ENCODE measurements around the gene EBF4.

The EBF4 gene

GRCh38 chr20:2709205-2709981 is 16.8 kb downstream of the EBF4 start:
- intact Hi-C loops (cut with DNase I; ENCODE audit: low total_unique reads) = no loop called here
- no peaks in the 10 kb centered on the region for H3K27me3 ChIP-seq
- H3K36me3 ChIP-seq = peaks cover 0 to 14% (median 0%) of the 10 kb centered on the region in 3 donors
- TF ChIP-seq, protein P1, sequence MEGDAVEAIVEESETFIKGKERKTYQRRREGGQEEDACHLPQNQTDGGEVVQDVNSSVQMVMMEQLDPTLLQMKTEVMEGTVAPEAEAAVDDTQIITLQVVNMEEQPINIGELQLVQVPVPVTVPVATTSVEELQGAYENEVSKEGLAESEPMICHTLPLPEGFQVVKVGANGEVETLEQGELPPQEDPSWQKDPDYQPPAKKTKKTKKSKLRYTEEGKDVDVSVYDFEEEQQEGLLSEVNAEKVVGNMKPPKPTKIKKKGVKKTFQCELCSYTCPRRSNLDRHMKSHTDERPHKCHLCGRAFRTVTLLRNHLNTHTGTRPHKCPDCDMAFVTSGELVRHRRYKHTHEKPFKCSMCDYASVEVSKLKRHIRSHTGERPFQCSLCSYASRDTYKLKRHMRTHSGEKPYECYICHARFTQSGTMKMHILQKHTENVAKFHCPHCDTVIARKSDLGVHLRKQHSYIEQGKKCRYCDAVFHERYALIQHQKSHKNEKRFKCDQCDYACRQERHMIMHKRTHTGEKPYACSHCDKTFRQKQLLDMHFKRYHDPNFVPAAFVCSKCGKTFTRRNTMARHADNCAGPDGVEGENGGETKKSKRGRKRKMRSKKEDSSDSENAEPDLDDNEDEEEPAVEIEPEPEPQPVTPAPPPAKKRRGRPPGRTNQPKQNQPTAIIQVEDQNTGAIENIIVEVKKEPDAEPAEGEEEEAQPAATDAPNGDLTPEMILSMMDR (IDR thresholded peaks at IDR 0.05) = no peak
- no peak for DNase-seq
- no peak overlapping the region for H3K4me3 ChIP-seq
- no peaks in the 10 kb centered on the region for H3K9me3 ChIP-seq
- H3K4me1 ChIP-seq = no peaks in the 10 kb centered on the region
- H3K27ac ChIP-seq = no peak overlapping the region

DNA sequence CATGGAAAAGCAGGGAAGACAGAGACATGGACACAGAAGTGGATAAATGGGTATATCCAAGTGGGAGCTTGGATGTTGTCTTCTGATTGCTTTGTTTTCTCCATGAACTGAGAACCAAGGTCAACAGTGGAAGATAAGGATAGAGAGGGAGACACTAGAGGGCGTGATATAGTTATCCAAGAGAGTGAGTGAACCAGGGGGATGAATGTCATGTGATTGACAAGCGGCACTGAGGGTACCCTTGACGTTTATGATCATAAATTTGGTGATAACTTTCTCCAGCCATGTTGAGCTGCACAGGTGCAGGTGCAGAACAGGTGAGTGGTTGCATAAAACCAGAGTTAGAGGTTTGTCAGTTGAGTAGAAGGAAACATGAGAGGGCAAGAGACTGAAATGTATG is 20.7 kb downstream of the EBF4 start:
- Histone ChIP-seq H3K4me3 (no peak overlapping the region), H3K36me3 (peaks cover 0 to 13% (median 0%) of the 10 kb centered on the region in 3 donors), H3K27me3 (no peaks in the 10 kb centered on the region), H3K27ac (no peak overlapping the region), H3K9me3 (peaks cover 0 to 17% (median 11%) of the 10 kb centered on the region in 3 donors), H3K4me1 (no peaks in the 10 kb centered on the region)
- TF ChIP-seq, protein P1 (IDR thresholded peaks at IDR 0.05) = peak in 1 of 2 experiments; percentile 15
- intact Hi-C loops (cut with DNase I; ENCODE audit: low total_unique reads) = no loop called here
- DNase-seq = no peak

- TF ChIP-seq, protein P1 (IDR thresholded peaks at IDR 0.05) = no peak
- Histone ChIP-seq H3K27me3 (no peaks in the 10 kb centered on the region), H3K27ac (no peak overlapping the region), H3K9me3 (no peaks in the 10 kb centered on the region), H3K4me1 (no peaks in the 10 kb centered on the region), H3K36me3 (peaks cover 0 to 6% (median 0%) of the 10 kb centered on the region in 3 donors), H3K4me3 (no peak overlapping the region)
- intact Hi-C loops (cut with DNase I; ENCODE audit: low total_unique reads) = no loop called here
- no peak for DNase-seq
Observed at GRCh38 chr20:2729251-2729713, 36.7 kb downstream of the EBF4 start.

DNA sequence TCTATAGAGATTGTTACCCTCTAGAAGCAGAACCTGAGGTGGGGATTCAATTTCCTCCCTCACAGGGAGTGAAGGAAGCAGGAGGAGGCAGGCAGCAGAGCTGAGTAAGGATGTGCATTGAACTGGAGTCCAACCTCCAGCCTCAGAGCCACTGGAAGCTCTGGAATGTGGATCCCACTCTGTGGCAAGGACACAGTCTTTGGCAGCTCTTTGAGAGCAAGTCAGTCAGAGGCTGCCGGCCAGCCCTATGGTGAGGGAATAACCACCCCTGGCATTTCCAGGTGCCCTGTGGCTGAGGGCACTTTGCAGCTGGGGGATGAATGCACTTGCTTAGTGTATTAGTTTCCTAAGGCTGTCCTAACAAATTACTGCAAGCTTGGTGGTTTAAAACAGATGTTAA is 37.2 kb downstream of the EBF4 start:
- TF ChIP-seq, protein P1 (IDR thresholded peaks at IDR 0.05) = no peak
- no peaks in the 10 kb centered on the region for H3K4me1 ChIP-seq
- DNase-seq = no peak
- H3K4me3 ChIP-seq = no peak overlapping the region
- no peak overlapping the region for H3K27ac ChIP-seq
- intact Hi-C loops (cut with DNase I; ENCODE audit: low total_unique reads) = no loop called here
- no peaks in the 10 kb centered on the region for H3K9me3 ChIP-seq
- no peaks in the 10 kb centered on the region for H3K27me3 ChIP-seq
- peaks cover 0 to 6% (median 0%) of the 10 kb centered on the region in 3 donors for H3K36me3 ChIP-seq

DNA sequence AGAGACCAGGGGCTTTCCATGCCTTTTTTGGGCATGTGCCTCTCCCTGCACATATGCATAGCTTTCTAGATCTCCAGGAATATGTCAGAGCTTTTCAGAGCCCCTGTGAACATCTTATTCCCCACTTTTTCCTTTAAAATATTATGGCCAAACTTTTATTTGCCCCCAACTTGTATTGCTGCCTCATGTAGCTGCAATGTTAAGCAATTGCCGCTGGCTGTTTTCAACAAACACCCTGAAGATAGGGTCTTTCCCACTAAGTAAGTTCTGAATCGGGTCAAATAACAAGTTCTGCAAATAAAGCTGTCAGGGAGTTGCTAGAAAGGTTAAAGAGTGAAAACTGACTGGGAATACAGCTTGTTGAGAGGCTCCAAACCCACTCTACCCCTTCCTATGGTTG is 42.3 kb downstream of the EBF4 start:
- peaks cover 0 to 6% (median 0%) of the 10 kb centered on the region in 3 donors for H3K36me3 ChIP-seq

More for the DNA sequence above, 42.3 kb downstream of the EBF4 start:
- TF ChIP-seq, protein P1 (IDR thresholded peaks at IDR 0.05) = no peak
- no peak for DNase-seq
- intact Hi-C loops (cut with DNase I; ENCODE audit: low total_unique reads) = no loop called here
- H3K4me1 ChIP-seq = no peaks in the 10 kb centered on the region
- no peak overlapping the region for H3K4me3 ChIP-seq
- no peaks in the 10 kb centered on the region for H3K9me3 ChIP-seq
- no peak overlapping the region for H3K27ac ChIP-seq
- no peaks in the 10 kb centered on the region for H3K27me3 ChIP-seq
